Ascending aorta (tissue), 2 donors: ENCODE measurements around the gene BICDL1. TPM values are rescaled to one million over a fixed set of nuclear protein-coding genes. Genes with fewer than 3 reads are reported as not detected.

Experiments
- DNase-seq, 2 donors: peaks; one replicate each; pipeline ENCODE4 v3.0.0-alpha.2; 2019; ENCODE audit warnings: low spot score in 2 of 2
- H3K27ac ChIP-seq, 2 donors: fragments of 200-600 bp; sonication (generic); one replicate each; pipeline ENCODE4 v1.5.1; 2016 to 2017; ENCODE audit warnings: mild to moderate bottlenecking in 1 of 2
- H3K27me3 ChIP-seq: fragments of 200-600 bp; sonication (generic); one replicate; pipeline ENCODE4 v1.5.1; 2017
- H3K36me3 ChIP-seq, 2 donors: fragments of 200-600 bp; sonication (generic); one replicate each; pipeline ENCODE4 v1.5.1; 2016
- H3K4me1 ChIP-seq, 2 donors: fragments of 200-600 bp; sonication (generic); one replicate each; pipeline ENCODE4 v1.5.1; 2016 to 2017; ENCODE audit warnings: mild to moderate bottlenecking in 1 of 2
- H3K4me3 ChIP-seq, 2 donors: fragments of 200-600 bp; sonication (generic); one replicate each; pipeline ENCODE4 v1.5.1; 2016 to 2017; ENCODE audit warnings: mild to moderate bottlenecking in 1 of 2
- H3K9me3 ChIP-seq, 2 donors: fragments of 200-600 bp; sonication (generic); one replicate each; pipeline ENCODE4 v1.5.1; 2016
- CTCF ChIP-seq, 3 experiments: fragments of 200-600 bp in 2 of 3; fragments of 450-650 bp in 1 of 3; sonication (generic) in 2 of 3; IDR thresholded peaks; one replicate each; pipeline ENCODE4 v1.5.1; 2016 to 2019; ENCODE audit warnings: antibody characterized with exemption in 3 of 3, mild to moderate bottlenecking in 1 of 3, moderate library complexity in 1 of 3
- intact Hi-C: fragments of 100-400 bp; cut with DNase I; formaldehyde crosslinking; loops from one replicate; pipeline ENCODE4 v1.15.1; 2023
- total RNA-seq: library from RNA; depleted of rRNA; stranded (reverse); fragments of >200 nt; gene quantifications from one replicate; pipeline ENCODE4 v1.1.0, GENCODE V29; 2016

The BICDL1 gene
- total RNA-seq, 1 donor from 2014 or later = not detected

GRCh38 chr12:120096671-120097202 lies 107.7 kb downstream of the BICDL1 start:
- intact Hi-C loops = no loop called here
- DNase-seq = no peak
- no peak for TF ChIP-seq CTCF (IDR thresholded peaks at IDR 0.05)
- Histone ChIP-seq H3K4me3 (no peak overlapping the region), H3K27ac (no peak overlapping the region), H3K27me3 (no peaks in the 10 kb centered on the region), H3K4me1 (peaks cover 6 to 15% of the 10 kb centered on the region in 2 donors), H3K9me3 (no peaks in the 10 kb centered on the region), H3K36me3 (peaks cover 30 to 70% of the 10 kb centered on the region in 2 donors)

- no peaks in the 10 kb centered on the region for H3K27me3 ChIP-seq
- H3K9me3 ChIP-seq = no peaks in the 10 kb centered on the region
- intact Hi-C loops = no loop called here
- peaks cover 48 to 79% of the 10 kb centered on the region in 2 donors for H3K36me3 ChIP-seq
- H3K27ac ChIP-seq = no peak overlapping the region
- H3K4me1 ChIP-seq = peaks cover 15 to 17% of the 10 kb centered on the region in 2 donors
- no peak overlapping the region for H3K4me3 ChIP-seq
- no peak for TF ChIP-seq CTCF (IDR thresholded peaks at IDR 0.05)
- DNase-seq = no peak
Measured at GRCh38 chr12:120098756-120099470, 109.9 kb downstream of the BICDL1 start.

- no peak for TF ChIP-seq CTCF (IDR thresholded peaks at IDR 0.05)
- Histone ChIP-seq H3K9me3 (no peaks in the 10 kb centered on the region), H3K27me3 (no peaks in the 10 kb centered on the region), H3K4me1 (peaks cover 15 to 17% of the 10 kb centered on the region in 2 donors), H3K4me3 (no peak overlapping the region), H3K36me3 (peaks cover 46 to 76% of the 10 kb centered on the region in 2 donors), H3K27ac (no peak overlapping the region)
- no peak for DNase-seq
- intact Hi-C loops = loop anchor here (1.0 kb wide), 1 partner anchor 12 kb away; no protein-coding TSS in a partner anchor
Measured at GRCh38 chr12:120099738-120100137, 110.7 kb downstream of the BICDL1 start.

- peak overlapping the region; percentile 5 to 43 for H3K27ac ChIP-seq
- H3K4me3 ChIP-seq = peak overlapping the region in 1 of 2 donors; percentile 11
Measured at GRCh38 chr12:120100630-120101029, 111.6 kb downstream of the BICDL1 start.

GRCh38 chr12:120101182-120101581 lies 112.1 kb downstream of the BICDL1 start:
- H3K36me3 ChIP-seq = peaks cover 44 to 63% of the 10 kb centered on the region in 2 donors

More at GRCh38 chr12:120100630-120101029, 111.6 kb downstream of the BICDL1 start:
- peaks cover 15 to 17% of the 10 kb centered on the region in 2 donors for H3K4me1 ChIP-seq
- H3K36me3 ChIP-seq = peaks cover 44 to 68% of the 10 kb centered on the region in 2 donors
- no peak for TF ChIP-seq CTCF (IDR thresholded peaks at IDR 0.05)
- DNase-seq = peak; percentile 27 to 88
- H3K27me3 ChIP-seq = no peaks in the 10 kb centered on the region
- intact Hi-C loops = loop anchor here (1.0 kb wide), 1 partner anchor 13 kb away; no protein-coding TSS in a partner anchor
- no peaks in the 10 kb centered on the region for H3K9me3 ChIP-seq

More at GRCh38 chr12:120101182-120101581, 112.1 kb downstream of the BICDL1 start:
- Histone ChIP-seq H3K4me1 (peaks cover 15 to 17% of the 10 kb centered on the region in 2 donors), H3K9me3 (no peaks in the 10 kb centered on the region), H3K27me3 (no peaks in the 10 kb centered on the region), H3K4me3 (peak overlapping the region in 1 of 2 donors; percentile 11), H3K27ac (peak overlapping the region; percentile 5 to 43)
- DNase-seq = no peak
- TF ChIP-seq CTCF (IDR thresholded peaks at IDR 0.05) = no peak
- intact Hi-C loops = no loop called here
